GM12874 (cell line): ENCODE results near the gene GPR176.

Experiments
- TF ChIP-seq, protein P1 (sequence below): IDR thresholded peaks from 2 replicates; pipeline ENCODE4 v1.5.1; 2011; ENCODE audit warnings: low read depth, mild to moderate bottlenecking, control low read depth, low read length, moderate library complexity; ENCODE audit not compliant: insufficient read depth

GPR176 gene

DNA sequence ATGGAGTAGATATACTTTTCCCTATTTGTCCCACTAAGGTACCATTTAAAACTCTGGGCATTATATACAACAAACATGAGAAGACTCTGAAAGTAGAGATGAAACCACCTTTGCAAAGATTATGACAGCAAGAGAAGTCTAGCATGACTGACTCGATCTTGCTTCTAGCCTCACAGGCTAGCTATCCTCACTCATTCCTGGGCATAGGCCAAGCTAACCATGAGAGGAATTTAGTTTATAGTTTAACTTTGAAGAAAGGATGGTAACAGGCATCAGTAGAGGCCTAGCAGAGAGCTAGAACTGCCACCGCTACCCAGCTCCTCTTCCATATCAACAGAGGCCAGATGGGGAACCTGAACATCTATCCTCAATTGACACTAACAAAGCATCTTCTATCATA is 74.0 kb downstream of the GPR176 start:
- TF ChIP-seq, protein P1, sequence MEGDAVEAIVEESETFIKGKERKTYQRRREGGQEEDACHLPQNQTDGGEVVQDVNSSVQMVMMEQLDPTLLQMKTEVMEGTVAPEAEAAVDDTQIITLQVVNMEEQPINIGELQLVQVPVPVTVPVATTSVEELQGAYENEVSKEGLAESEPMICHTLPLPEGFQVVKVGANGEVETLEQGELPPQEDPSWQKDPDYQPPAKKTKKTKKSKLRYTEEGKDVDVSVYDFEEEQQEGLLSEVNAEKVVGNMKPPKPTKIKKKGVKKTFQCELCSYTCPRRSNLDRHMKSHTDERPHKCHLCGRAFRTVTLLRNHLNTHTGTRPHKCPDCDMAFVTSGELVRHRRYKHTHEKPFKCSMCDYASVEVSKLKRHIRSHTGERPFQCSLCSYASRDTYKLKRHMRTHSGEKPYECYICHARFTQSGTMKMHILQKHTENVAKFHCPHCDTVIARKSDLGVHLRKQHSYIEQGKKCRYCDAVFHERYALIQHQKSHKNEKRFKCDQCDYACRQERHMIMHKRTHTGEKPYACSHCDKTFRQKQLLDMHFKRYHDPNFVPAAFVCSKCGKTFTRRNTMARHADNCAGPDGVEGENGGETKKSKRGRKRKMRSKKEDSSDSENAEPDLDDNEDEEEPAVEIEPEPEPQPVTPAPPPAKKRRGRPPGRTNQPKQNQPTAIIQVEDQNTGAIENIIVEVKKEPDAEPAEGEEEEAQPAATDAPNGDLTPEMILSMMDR, result no peak

DNA sequence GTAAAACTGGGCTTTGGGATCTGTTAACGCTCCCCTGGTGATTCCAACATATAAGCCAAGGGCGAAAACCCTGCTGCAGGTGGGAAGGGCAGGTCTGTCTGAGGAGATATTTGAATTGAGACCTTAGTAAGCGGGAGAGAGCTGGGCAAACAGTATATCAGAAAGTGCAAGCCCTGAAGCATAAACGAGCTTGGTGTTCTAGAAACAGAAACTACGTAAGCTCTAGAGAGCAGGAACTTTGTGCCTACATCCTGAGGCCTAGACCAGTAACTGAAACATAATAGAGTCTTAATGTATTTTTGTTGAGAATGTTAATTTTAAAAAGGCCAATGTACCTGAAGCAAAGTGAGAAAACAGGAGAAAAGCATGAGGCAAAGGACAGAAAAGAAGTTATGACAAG is 74.5 kb downstream of the GPR176 start:
- TF ChIP-seq, protein P1, result no peak

DNA sequence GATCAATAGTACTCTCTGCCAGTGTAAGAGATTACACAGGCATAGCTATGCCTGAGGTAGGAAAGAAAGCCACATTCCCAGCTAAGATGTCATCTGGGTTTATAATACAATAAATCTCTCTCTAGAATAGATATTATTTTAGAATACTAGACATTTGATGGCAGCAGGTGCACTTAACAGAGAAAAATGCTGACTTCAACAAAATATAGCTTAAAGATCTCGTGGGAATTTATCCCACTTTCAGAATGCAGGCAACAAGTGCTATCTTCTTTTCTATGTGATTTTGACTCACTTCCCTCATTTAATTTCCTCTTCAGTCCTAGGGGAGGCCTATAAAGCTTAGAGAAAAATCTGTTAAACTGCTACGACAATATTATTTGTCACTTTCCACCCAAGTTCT is 76.5 kb downstream of the GPR176 start:
- TF ChIP-seq, protein P1, result no peak

DNA sequence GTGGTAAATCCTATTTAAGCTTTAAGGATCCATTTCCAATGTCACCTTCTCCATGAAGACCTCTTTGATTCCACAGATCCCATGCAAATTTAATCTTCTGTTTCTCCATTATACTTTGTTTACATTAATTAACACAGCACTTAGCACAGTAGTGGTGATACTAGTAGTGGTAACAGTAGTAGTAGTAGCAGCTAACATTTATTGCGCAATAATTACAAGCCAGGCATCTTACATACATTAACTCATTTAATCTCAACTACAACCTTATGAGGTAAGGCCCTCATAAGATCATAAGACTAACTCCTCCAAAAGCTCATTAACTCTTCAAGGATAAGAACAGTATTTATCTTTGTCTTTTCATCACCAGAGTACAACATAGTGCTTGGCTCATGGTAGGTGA is 82.6 kb downstream of the GPR176 start:
- TF ChIP-seq, protein P1, result no peak

DNA sequence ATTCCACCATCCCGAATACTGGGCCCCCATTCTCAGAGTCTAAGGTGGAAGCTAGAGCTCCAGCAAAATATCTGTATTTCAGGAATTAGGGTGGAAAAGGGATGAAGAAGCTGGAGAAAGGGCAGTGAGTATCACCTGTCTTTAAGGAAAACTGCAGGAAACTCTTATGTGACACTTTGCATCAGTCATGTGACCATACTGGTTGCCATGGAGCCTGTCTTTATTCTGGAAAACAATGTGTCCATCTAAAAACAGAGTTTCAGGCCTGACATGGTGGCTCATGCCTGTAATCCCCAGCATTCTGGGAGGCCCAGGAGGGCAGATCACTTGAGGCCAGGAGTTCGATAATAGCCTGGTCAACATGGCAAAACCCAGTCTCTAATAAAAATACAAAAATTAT is 84.5 kb downstream of the GPR176 start:
- TF ChIP-seq, protein P1, result no peak

DNA sequence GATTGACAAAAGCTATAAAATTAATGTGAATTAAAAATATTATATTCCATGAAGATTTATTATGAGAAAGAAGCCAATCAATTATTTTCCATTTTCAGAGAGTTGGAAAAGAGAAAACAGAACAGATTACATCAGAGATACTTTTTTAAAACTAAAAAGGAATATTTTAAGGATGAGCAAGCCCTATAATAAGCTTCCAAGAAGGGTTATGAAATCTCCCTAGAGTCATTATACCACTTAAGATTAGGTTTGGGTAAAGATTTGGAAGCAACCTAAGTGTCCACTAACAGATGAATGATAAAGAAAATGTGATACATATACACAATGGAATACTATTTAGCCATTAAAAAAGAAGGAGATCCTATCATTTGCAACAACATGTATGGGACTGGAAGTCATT is 85.8 kb downstream of the GPR176 start:
- TF ChIP-seq, protein P1, result no peak

DNA sequence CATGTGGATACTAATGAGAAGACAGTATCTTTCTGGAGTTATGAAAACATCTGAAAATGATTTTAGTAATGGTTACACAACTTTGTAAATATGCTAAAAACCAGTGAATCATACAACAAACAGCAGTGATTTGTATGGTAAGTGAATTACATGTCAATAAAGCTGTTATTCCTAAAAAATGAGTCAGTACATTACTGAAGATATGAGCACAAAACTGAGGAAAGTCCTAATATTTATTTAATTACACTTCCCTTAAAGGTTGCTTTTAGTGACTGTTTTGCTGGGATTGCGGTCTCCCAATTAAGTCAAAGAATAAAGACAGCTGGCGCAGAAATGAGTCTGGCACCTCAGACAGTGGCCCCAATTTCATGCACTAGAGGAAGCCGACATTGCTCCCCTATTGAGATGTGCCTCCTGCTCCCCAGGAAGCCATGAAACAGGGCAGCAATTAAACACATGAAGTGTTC is 86.5 kb downstream of the GPR176 start:
- TF ChIP-seq, protein P1, result no peak

DNA sequence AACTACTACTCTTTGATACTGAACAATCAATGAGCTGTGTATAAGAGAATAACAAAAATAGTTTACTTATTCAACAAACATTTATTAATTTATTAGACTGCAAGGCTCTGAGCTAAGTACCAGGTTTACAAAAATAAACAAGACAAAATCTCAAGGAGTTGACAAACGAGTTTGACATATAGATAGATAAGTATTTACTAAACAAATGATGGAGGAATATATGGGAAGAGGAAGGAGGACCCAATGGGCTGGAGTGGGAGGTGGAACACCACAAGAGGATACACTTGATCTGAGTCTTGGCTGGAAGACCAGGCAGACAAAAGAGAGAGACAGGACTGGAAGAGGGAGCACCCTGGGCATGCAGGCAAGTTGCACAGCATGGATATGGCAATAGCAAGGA is 89.9 kb downstream of the GPR176 start:
- TF ChIP-seq, protein P1, result no peak
